Testis (tissue), 2 donors: ENCODE results near the gene EPB41L4A.

Experiments
- CTCF ChIP-seq, 3 experiments: fragments of 450-650 bp in 2 of 3; fragments of 200-600 bp in 1 of 3; sonication (generic) in 1 of 3; IDR thresholded peaks; one replicate each; pipeline ENCODE4 v1.5.1; 2016 to 2019; ENCODE audit warnings: antibody characterized with exemption in 3 of 3, mild to moderate bottlenecking in 2 of 3, moderate library complexity in 1 of 3
- POLR2A ChIP-seq: fragments of 450-650 bp; IDR thresholded peaks from one replicate; pipeline ENCODE4 v1.6.1; 2017; ENCODE audit warnings: antibody characterized with exemption, mild to moderate bottlenecking, moderate library complexity

DNA sequence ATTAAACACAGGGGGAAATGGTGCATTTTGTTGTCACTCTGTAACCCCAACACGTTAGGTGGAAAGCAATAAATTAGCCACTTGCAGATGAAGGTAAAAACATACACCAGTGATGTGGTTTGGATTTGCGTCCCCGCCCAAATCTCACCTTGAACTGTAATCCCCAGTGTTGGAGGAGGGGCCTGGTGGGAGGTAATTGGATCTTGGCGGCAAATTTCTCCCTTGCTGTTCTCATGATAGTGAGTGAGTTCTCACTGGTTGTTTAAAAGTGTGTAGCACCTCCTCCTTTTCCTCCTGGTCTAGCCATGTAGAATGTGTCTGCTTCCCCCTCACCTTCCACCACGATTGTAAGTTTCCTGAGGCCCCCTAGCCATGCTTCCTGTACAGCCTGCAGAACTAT is 17.2 kb downstream of the EPB41L4A start:
- TF ChIP-seq CTCF (IDR thresholded peaks at IDR 0.05) (no peak), POLR2A (no peak)
